CD4-positive, alpha-beta memory T cell (primary cell): ENCODE results near the gene GALNT17. TPM values are rescaled to one million over a fixed set of nuclear protein-coding genes. Genes with fewer than 3 reads are reported as not detected.

Source experiments
- CTCF ChIA-PET: fragments of 350-600 bp; sonication (Branson Sonifier 250); formaldehyde crosslinking; loops from one replicate; lab custom pipeline; 2021; ENCODE audit warnings: inconsistent platforms; ENCODE audit not compliant: partially characterized antibody; lab: Charles Lee
- POLR2A ChIA-PET: fragments of 350-600 bp; sonication (Branson Sonifier 250); formaldehyde crosslinking; loops from one replicate; lab custom pipeline; 2021; ENCODE audit not compliant: partially characterized antibody; lab: Charles Lee
- DNase-seq, 5 donors: peaks; one replicate each; pipeline versions ENCODE4 v3.0.0 to v3.0.0-alpha.2; 2020 to 2022; ENCODE audit warnings: mixed read lengths in 1 of 5
- H3K27ac ChIP-seq: one replicate; pipeline ENCODE4 v1.7.0; 2013; ENCODE audit warnings: low read depth, low read length
- H3K27me3 ChIP-seq: 2 replicates; pipeline ENCODE4 v1.7.0; 2013; ENCODE audit warnings: mild to moderate bottlenecking, low read length, moderate library complexity; ENCODE audit not compliant: insufficient read depth
- H3K36me3 ChIP-seq: 2 replicates; pipeline ENCODE4 v1.7.0; 2013; ENCODE audit warnings: mild to moderate bottlenecking, low read length, moderate library complexity; ENCODE audit not compliant: insufficient read depth
- H3K4me1 ChIP-seq: 2 replicates; pipeline ENCODE4 v1.7.0; 2013; ENCODE audit warnings: mild to moderate bottlenecking, low read length, moderate library complexity; ENCODE audit not compliant: insufficient read depth
- H3K4me3 ChIP-seq, 2 donors: one replicate each; pipeline ENCODE4 v1.7.0; 2013; ENCODE audit warnings: low read length in 2 of 2, mild to moderate bottlenecking in 1 of 2
- H3K9me3 ChIP-seq, 2 donors: one replicate each; pipeline ENCODE4 v1.7.0; 2013; ENCODE audit warnings: low read length in 2 of 2, control low read depth in 1 of 2; ENCODE audit not compliant: control insufficient read depth in 1 of 2
- H3K27ac Mint-ChIP-seq, 7 donors: one replicate each; pipeline ENCODE4 v1.8.0; 2020 to 2021; ENCODE audit warnings: mixed read lengths in 7 of 7, mild to moderate bottlenecking in 6 of 7, inconsistent platforms in 3 of 7, moderate library complexity in 3 of 7
- H3K27me3 Mint-ChIP-seq, 2 donors: one replicate each; pipeline ENCODE4 v1.8.0; 2020 to 2021; ENCODE audit warnings: mixed read lengths in 2 of 2
- H3K36me3 Mint-ChIP-seq, 2 donors: one replicate each; pipeline ENCODE4 v1.8.0; 2020 to 2021; ENCODE audit warnings: mixed read lengths in 2 of 2, inconsistent platforms in 1 of 2, mild to moderate bottlenecking in 1 of 2
- H3K4me1 Mint-ChIP-seq, 4 donors: one replicate each; pipeline ENCODE4 v1.8.0; 2020 to 2021; ENCODE audit warnings: mixed read lengths in 4 of 4, mild to moderate bottlenecking in 1 of 4
- H3K4me3 Mint-ChIP-seq, 8 donors: one replicate each; pipeline ENCODE4 v1.8.0; 2020 to 2021; ENCODE audit warnings: mixed read lengths in 8 of 8, mild to moderate bottlenecking in 7 of 8, moderate library complexity in 6 of 8, inconsistent platforms in 3 of 8
- H3K9me3 Mint-ChIP-seq, 8 donors: one replicate each; pipeline ENCODE4 v1.8.0; 2020 to 2021; ENCODE audit warnings: mixed read lengths in 8 of 8, mild to moderate bottlenecking in 5 of 8, inconsistent platforms in 3 of 8, moderate library complexity in 1 of 8
- intact Hi-C: fragments of 100-400 bp; cut with micrococcal nuclease; formaldehyde crosslinking; loops from one replicate; pipeline ENCODE4 v1.15.1; 2023
- polyA plus RNA-seq, 2 donors: library from polyadenylated mRNA; unstranded; fragments of 300-500 nt; fragmentation: Illumina TruSeq; gene quantifications; one replicate each; pipeline ENCODE4 v1.2.3, GENCODE V29; 2021
- total RNA-seq, 2 experiments: library from RNA; stranded (reverse); gene quantifications; one replicate each; pipeline ENCODE4 v1.2.3, GENCODE V29; 2021

GALNT17 gene
- total and polyA plus RNA-seq, 4 experiments from 2014 or later: not detected

- no peak overlapping the region for H3K4me3 ChIP-seq
- ChIA-PET CTCF (interaction anchor here (1.8 kb wide), 1 partner anchor 14 kb away, joined by 7 read pairs; no protein-coding TSS in a partner anchor), POLR2A (no interaction called here)
- Mint-ChIP-seq H3K4me1 (peaks cover 0 to 2% (median 0%) of the 10 kb centered on the region in 4 donors), H3K27me3 (peaks cover 6 to 11% of the 10 kb centered on the region in 2 donors), H3K27ac (no peak overlapping the region), H3K36me3 (no peaks in the 10 kb centered on the region), H3K4me3 (no peak overlapping the region), H3K9me3 (peaks cover 0 to 23% (median 5%) of the 10 kb centered on the region in 8 donors)
- no peaks in the 10 kb centered on the region for H3K27me3 ChIP-seq
- no peak for DNase-seq
- H3K36me3 ChIP-seq: no peaks in the 10 kb centered on the region
- no peaks in the 10 kb centered on the region for H3K4me1 ChIP-seq
- intact Hi-C loops: no loop called here
- H3K9me3 ChIP-seq: no peaks in the 10 kb centered on the region
- no peak overlapping the region for H3K27ac ChIP-seq
Observed at GRCh38 chr7:71750290-71750689, 618.3 kb downstream of the GALNT17 start.

- Mint-ChIP-seq H3K36me3 (no peaks in the 10 kb centered on the region), H3K4me1 (peaks cover 0 to 2% (median 0%) of the 10 kb centered on the region in 4 donors), H3K27ac (no peak overlapping the region), H3K9me3 (peaks cover 0 to 38% (median 11%) of the 10 kb centered on the region in 8 donors), H3K4me3 (no peak overlapping the region), H3K27me3 (peaks cover 6 to 11% of the 10 kb centered on the region in 2 donors)
- peak in 1 of 5 donors; percentile 1 for DNase-seq
- POLR2A ChIA-PET: no interaction called here
- Histone ChIP-seq H3K27ac (no peak overlapping the region), H3K4me1 (no peaks in the 10 kb centered on the region), H3K9me3 (no peaks in the 10 kb centered on the region), H3K36me3 (no peaks in the 10 kb centered on the region), H3K27me3 (no peaks in the 10 kb centered on the region), H3K4me3 (no peak overlapping the region)
- intact Hi-C loops: no loop called here
- CTCF ChIA-PET: interaction anchor here (0.7 to 1.2 kb wide), 2 partner anchors 16 to 1189 kb away, joined by 3 to 4 read pairs; no protein-coding TSS in a partner anchor
Observed at GRCh38 chr7:71752171-71752935, 620.4 kb downstream of the GALNT17 start.

GRCh38 chr7:71753236-71753635, 621.3 kb downstream of the GALNT17 start:
- ChIA-PET POLR2A (no interaction called here), CTCF (interaction anchor here (0.7 to 1.2 kb wide), 2 partner anchors 17 to 1190 kb away, joined by 3 to 4 read pairs; no protein-coding TSS in a partner anchor)
- Histone ChIP-seq H3K4me1 (no peaks in the 10 kb centered on the region), H3K4me3 (no peak overlapping the region), H3K27ac (no peak overlapping the region), H3K27me3 (no peaks in the 10 kb centered on the region), H3K9me3 (no peaks in the 10 kb centered on the region), H3K36me3 (no peaks in the 10 kb centered on the region)
- Mint-ChIP-seq H3K9me3 (peaks cover 0 to 39% (median 8%) of the 10 kb centered on the region in 8 donors), H3K4me1 (peaks cover 0 to 2% (median 0%) of the 10 kb centered on the region in 4 donors), H3K4me3 (peak overlapping the region in 1 of 8 donors; percentile 28), H3K27me3 (peaks cover 6 to 10% of the 10 kb centered on the region in 2 donors), H3K36me3 (no peaks in the 10 kb centered on the region), H3K27ac (no peak overlapping the region)
- no peak for DNase-seq
- intact Hi-C loops: no loop called here

- Histone ChIP-seq H3K9me3 (no peaks in the 10 kb centered on the region), H3K4me1 (no peaks in the 10 kb centered on the region), H3K27ac (no peak overlapping the region), H3K27me3 (no peaks in the 10 kb centered on the region), H3K4me3 (no peak overlapping the region), H3K36me3 (no peaks in the 10 kb centered on the region)
- Mint-ChIP-seq H3K4me3 (no peak overlapping the region), H3K27ac (peak overlapping the region in 1 of 7 donors; percentile 46), H3K4me1 (peaks cover 0 to 2% (median 0%) of the 10 kb centered on the region in 4 donors), H3K27me3 (peaks cover 6 to 10% of the 10 kb centered on the region in 2 donors), H3K36me3 (no peaks in the 10 kb centered on the region), H3K9me3 (peaks cover 0 to 34% (median 8%) of the 10 kb centered on the region in 8 donors)
- intact Hi-C loops: no loop called here
- ChIA-PET POLR2A (no interaction called here), CTCF (interaction anchor here (0.8 kb wide), 1 partner anchor 16 kb away, joined by 3 read pairs; no protein-coding TSS in a partner anchor)
- no peak for DNase-seq
Observed at GRCh38 chr7:71753956-71754664, 622.2 kb downstream of the GALNT17 start.

- no peak for DNase-seq
- peaks cover 0 to 28% (median 7%) of the 10 kb centered on the region in 8 donors for H3K9me3 Mint-ChIP-seq
- H3K27me3 Mint-ChIP-seq: peaks cover 6 to 10% of the 10 kb centered on the region in 2 donors
Observed at GRCh38 chr7:71754828-71755227, 622.9 kb downstream of the GALNT17 start.

GRCh38 chr7:71761336-71761735, 629.4 kb downstream of the GALNT17 start:
- Histone ChIP-seq H3K4me3 (no peak overlapping the region), H3K27me3 (no peaks in the 10 kb centered on the region), H3K36me3 (no peaks in the 10 kb centered on the region), H3K27ac (no peak overlapping the region), H3K9me3 (peaks cover 0 to 3% of the 10 kb centered on the region in 2 donors), H3K4me1 (no peaks in the 10 kb centered on the region)
- POLR2A ChIA-PET: no interaction called here
- Mint-ChIP-seq H3K27ac (peak overlapping the region in 1 of 7 donors; percentile 30), H3K27me3 (peaks cover 0 to 1% of the 10 kb centered on the region in 2 donors), H3K9me3 (peaks cover 1 to 48% (median 25%) of the 10 kb centered on the region in 8 donors), H3K36me3 (no peaks in the 10 kb centered on the region), H3K4me3 (no peak overlapping the region), H3K4me1 (no peaks in the 10 kb centered on the region)
- intact Hi-C loops: no loop called here
- DNase-seq: no peak
- CTCF ChIA-PET: no interaction called here

More at GRCh38 chr7:71754828-71755227, 622.9 kb downstream of the GALNT17 start:
- ChIA-PET CTCF (interaction anchor here (0.8 kb wide), 1 partner anchor 17 kb away, joined by 3 read pairs; no protein-coding TSS in a partner anchor), POLR2A (no interaction called here)
- Histone ChIP-seq H3K9me3 (no peaks in the 10 kb centered on the region), H3K36me3 (no peaks in the 10 kb centered on the region), H3K27me3 (no peaks in the 10 kb centered on the region), H3K4me1 (no peaks in the 10 kb centered on the region), H3K4me3 (no peak overlapping the region), H3K27ac (no peak overlapping the region)
- H3K4me1 Mint-ChIP-seq: peaks cover 0 to 2% (median 0%) of the 10 kb centered on the region in 4 donors
- no peak overlapping the region for H3K27ac Mint-ChIP-seq
- H3K4me3 Mint-ChIP-seq: no peak overlapping the region
- H3K36me3 Mint-ChIP-seq: no peaks in the 10 kb centered on the region
- intact Hi-C loops: no loop called here
